GM12878 (cell line): ENCODE measurements around the gene SFI1. TPM values are rescaled to one million over a fixed set of nuclear protein-coding genes. Genes with fewer than 3 reads are reported as not detected.

ENCODE experiments used
- ATAC-seq: fragments of 200-7000 bp; cut with Tn5 transposase; 3 replicates; pipeline ENCODE4 v1.9.1; 2020; ENCODE audit warnings: mild to moderate bottlenecking, moderate library complexity
- BruUV-seq: library from RNA; stranded (reverse); fragments of 400-500 nt; replicated peaks from 2 replicates; lab custom pipeline; 2021; lab: Mats Ljungman, UMichigan
- CTCF ChIA-PET: fragments of 300-600 bp; sonication (Branson Sonifier 250); formaldehyde crosslinking; extraction: SDS; loops from one replicate; lab custom pipeline; 2021; ENCODE audit warnings: inconsistent platforms; lab: Yijun Ruan, JAX
- POLR2A ChIA-PET: fragments of 350-600 bp; formaldehyde crosslinking; extraction: SDS; loops from one replicate; lab custom pipeline; 2021; ENCODE audit warnings: inconsistent platforms; lab: Charles Lee
- RAD21 ChIA-PET: fragments of 300-600 bp; sonication (Branson Sonifier 250); formaldehyde crosslinking; loops from one replicate; lab custom pipeline; 2023; ENCODE audit warnings: antibody characterized with exemption; ENCODE audit not compliant: unreplicated experiment; lab: Charles Lee
- SMC1A ChIA-PET: fragments of 300-600 bp; sonication (Branson Sonifier 250); formaldehyde crosslinking; loops from one replicate; lab custom pipeline; 2023; ENCODE audit not compliant: unreplicated experiment, uncharacterized antibody; lab: Charles Lee
- DNase-seq: peaks from one replicate; pipeline ENCODE4 v3.0.0-alpha.2; 2011; ENCODE audit warnings: low read depth, low spot score
- FAIRE-seq: peaks from 3 replicates; lab custom pipeline; 2011; peaks lifted over from hg19 to GRCh38; lab: Jason Lieb, UNC
- H2AFZ ChIP-seq: 2 replicates; pipeline ENCODE4 v1.6.0; 2011; ENCODE audit warnings: low read depth, low read length, control low read depth; ENCODE audit not compliant: control insufficient read depth
- H3K27ac ChIP-seq: 2 replicates; pipeline ENCODE4 v1.5.1; 2011; ENCODE audit warnings: control low read depth; ENCODE audit not compliant: control insufficient read depth, insufficient read depth
- H3K27me3 ChIP-seq, 2 experiments: replicated peaks in 1 of 2; 2 replicates each; pipeline versions ENCODE4 v1.6.0 to v1.6.1; 2011; ENCODE audit warnings: low read length in 1 of 2; ENCODE audit not compliant: control insufficient read depth in 2 of 2, insufficient read depth in 2 of 2
- H3K36me3 ChIP-seq, 2 experiments: 2 replicates each; pipeline ENCODE4 v1.5.1; 2011; ENCODE audit warnings: low read length in 1 of 2; ENCODE audit not compliant: control insufficient read depth in 2 of 2, insufficient read depth in 2 of 2
- H3K4me1 ChIP-seq: 2 replicates; pipeline ENCODE4 v1.6.1; 2011; ENCODE audit warnings: mild to moderate bottlenecking, low read length, moderate library complexity, mixed read lengths; ENCODE audit not compliant: control insufficient read depth, insufficient read depth
- H3K4me2 ChIP-seq: 2 replicates; pipeline ENCODE4 v1.6.0; 2011; ENCODE audit warnings: control low read depth; ENCODE audit not compliant: control insufficient read depth, insufficient read depth
- H3K4me3 ChIP-seq: fragments of 200-600 bp; sonication (generic); 2 replicates; pipeline ENCODE4 v1.5.1; 2016
- H3K79me2 ChIP-seq: 2 replicates; pipeline ENCODE4 v1.6.0; 2011; ENCODE audit warnings: low read length; ENCODE audit not compliant: control insufficient read depth, insufficient read depth
- H3K9ac ChIP-seq: 2 replicates; pipeline ENCODE4 v1.8.0; 2011; ENCODE audit warnings: low read length, control low read depth, mixed read lengths; ENCODE audit not compliant: control insufficient read depth, insufficient read depth
- H3K9me3 ChIP-seq: replicated peaks from 3 replicates; pipeline ENCODE4 v1.5.1; 2011; ENCODE audit warnings: mild to moderate bottlenecking, low read length; ENCODE audit not compliant: control insufficient read depth, insufficient read depth
- H4K20me1 ChIP-seq: 2 replicates; pipeline ENCODE4 v1.6.0; 2011; ENCODE audit not compliant: control insufficient read depth, insufficient read depth
- BRCA1 ChIP-seq: IDR thresholded peaks from 2 replicates; pipeline ENCODE4 v1.6.1; 2011; ENCODE audit warnings: low read depth, low read length, improper control_type of control experiment
- EZH2 ChIP-seq: IDR thresholded peaks from 2 replicates; pipeline ENCODE4 v1.6.1; 2012; ENCODE audit warnings: low read depth, mild to moderate bottlenecking, control low read depth, inconsistent platforms, low read length, borderline replicate concordance; ENCODE audit not compliant: control insufficient read depth
- GATAD2B ChIP-seq: fragments of 450-650 bp; conservative IDR thresholded peaks from 2 replicates; pipeline ENCODE4 v1.6.1; 2017; ENCODE audit warnings: low read depth, mild to moderate bottlenecking, moderate library complexity
- HDGF ChIP-seq: fragments of 450-650 bp; IDR thresholded peaks from 2 replicates; pipeline ENCODE4 v1.6.1; 2016; ENCODE audit warnings: antibody characterized with exemption
- NFYA ChIP-seq: IDR thresholded peaks from 2 replicates; pipeline ENCODE4 v1.6.1; 2011; ENCODE audit warnings: low read depth, mild to moderate bottlenecking, low read length, improper control_type of control experiment, borderline replicate concordance
- PAX5 ChIP-seq: IDR thresholded peaks from 2 replicates; pipeline ENCODE4 v1.6.1; 2011; ENCODE audit warnings: low read depth, low read length, borderline replicate concordance
- POLR2AphosphoS2 ChIP-seq: IDR thresholded peaks from 2 replicates; pipeline ENCODE4 v1.6.1; 2011; ENCODE audit warnings: low read depth, mild to moderate bottlenecking, low read length, improper control_type of control experiment, moderate library complexity
- SMAD1 ChIP-seq: fragments of 450-650 bp; IDR thresholded peaks from 2 replicates; pipeline ENCODE4 v1.6.1; 2018; ENCODE audit warnings: mild to moderate bottlenecking, low read depth; ENCODE audit not compliant: partially characterized antibody
- TCF7 ChIP-seq: IDR thresholded peaks from 2 replicates; pipeline ENCODE4 v1.6.1; 2014; ENCODE audit warnings: antibody characterized with exemption, borderline replicate concordance
- ZNF24 ChIP-seq: fragments of 450-650 bp; IDR thresholded peaks from 2 replicates; pipeline ENCODE4 v1.6.1; 2017; ENCODE audit warnings: antibody characterized with exemption, mild to moderate bottlenecking
- WGBS: methylation state at CpG from one replicate; pipeline ENCODE4 v1.1.6; 2016; ENCODE audit warnings: low lambda C conversion rate; ENCODE audit not compliant: insufficient replicate concordance, insufficient coverage; ENCODE audit errors: missing lambda C conversion rate; 5-methylcytosine and 5-hydroxymethylcytosine counted together
- in situ Hi-C: fragments of 300-500 bp; cut with MboI; formaldehyde crosslinking; loops from 9 replicates; pipeline ENCODE4 v1.14.3; 2018; ENCODE audit warnings: mixed read lengths
- intact Hi-C: fragments of 100-400 bp; cut with micrococcal nuclease; formaldehyde crosslinking; loops from one replicate; pipeline ENCODE4 v1.14.2; 2022; ENCODE audit not compliant: unreplicated experiment
- polyA plus RNA-seq, 11 experiments: library from polyadenylated mRNA; depleted of rRNA in 4 of 11; unstranded in 6 of 11; stranded (reverse) in 5 of 11; fragments of >200 nt; fragmentation: Nextera tagmentation in 4 of 11; fragmentation: Illumina TruSeq in 1 of 11; extraction: Ambion mirVana in 4 of 11; extraction: Trizol in 1 of 11; gene quantifications; 1 replicate in 1 of 11; 2 replicates in 10 of 11; pipeline versions ENCODE4 v1.2.1 to v1.2.3, GENCODE V29; 2011 to 2016; ENCODE audit warnings: inconsistent platforms in 2 of 11, missing spikeins in 2 of 11, low read depth in 1 of 11
- total RNA-seq, 4 experiments: library from RNA; depleted of rRNA in 3 of 4; stranded (reverse); fragments of >200 nt in 3 of 4; fragmentation: Illumina TruSeq in 1 of 4; extraction: Trizol in 1 of 4; gene quantifications; 2 replicates each; pipeline versions ENCODE4 v1.2.1 to v1.2.3, GENCODE V29; 2013 to 2021
- TF ChIP-seq, protein P1 (sequence below): fragments of 450-650 bp; IDR thresholded peaks from 2 replicates; pipeline ENCODE4 v1.6.1; 2017; ENCODE audit warnings: mild to moderate bottlenecking, low read depth, inconsistent platforms; ENCODE audit not compliant: poor library complexity, severe bottlenecking
- TF ChIP-seq, protein P2 (sequence below): IDR thresholded peaks from 2 replicates; pipeline ENCODE4 v1.6.1; 2012; ENCODE audit warnings: mild to moderate bottlenecking, low read depth, low read length

Gene SFI1
- total and polyA plus RNA-seq, 10 of the 15 experiments (the other 5 are each of a cell fraction or from before 2014, with no cell fraction given) = 6.3 to 70.1 (median 30.4) TPM

- no peak overlapping the region for H3K27ac ChIP-seq
- no peaks in the 10 kb centered on the region for H3K27me3 ChIP-seq
- no peak overlapping the region for H2AFZ ChIP-seq
- CTCF ChIA-PET = interaction anchor here (0.5 to 1.8 kb wide), 4 partner anchors 14 to 189 kb away, joined by 3 to 6 read pairs (median 3); no protein-coding TSS in a partner anchor
- no peaks in the 10 kb centered on the region for H4K20me1 ChIP-seq
- RAD21 ChIA-PET = no interaction called here
- intact Hi-C loops = no loop called here
- POLR2A ChIA-PET = interaction anchor here (1.0 to 1.2 kb wide), 3 partner anchors 20 to 48 kb away, joined by 3 to 4 read pairs (median 3); no protein-coding TSS in a partner anchor
- ATAC-seq = no peak
- 98% methylated on average over 3 of the region's 3 CpGs for WGBS
- SMC1A ChIA-PET = interaction anchor here (0.7 to 1.4 kb wide), 4 partner anchors 46 to 138 kb away, joined by 3 to 4 read pairs (median 4); no protein-coding TSS in a partner anchor
- no peaks in the 10 kb centered on the region for H3K9me3 ChIP-seq
- peaks cover 8 to 24% of the 10 kb centered on the region in 2 experiments for H3K36me3 ChIP-seq
- TF ChIP-seq SMAD1 = no peak
- no peak for TF ChIP-seq NFYA
- TF ChIP-seq, protein P1, sequence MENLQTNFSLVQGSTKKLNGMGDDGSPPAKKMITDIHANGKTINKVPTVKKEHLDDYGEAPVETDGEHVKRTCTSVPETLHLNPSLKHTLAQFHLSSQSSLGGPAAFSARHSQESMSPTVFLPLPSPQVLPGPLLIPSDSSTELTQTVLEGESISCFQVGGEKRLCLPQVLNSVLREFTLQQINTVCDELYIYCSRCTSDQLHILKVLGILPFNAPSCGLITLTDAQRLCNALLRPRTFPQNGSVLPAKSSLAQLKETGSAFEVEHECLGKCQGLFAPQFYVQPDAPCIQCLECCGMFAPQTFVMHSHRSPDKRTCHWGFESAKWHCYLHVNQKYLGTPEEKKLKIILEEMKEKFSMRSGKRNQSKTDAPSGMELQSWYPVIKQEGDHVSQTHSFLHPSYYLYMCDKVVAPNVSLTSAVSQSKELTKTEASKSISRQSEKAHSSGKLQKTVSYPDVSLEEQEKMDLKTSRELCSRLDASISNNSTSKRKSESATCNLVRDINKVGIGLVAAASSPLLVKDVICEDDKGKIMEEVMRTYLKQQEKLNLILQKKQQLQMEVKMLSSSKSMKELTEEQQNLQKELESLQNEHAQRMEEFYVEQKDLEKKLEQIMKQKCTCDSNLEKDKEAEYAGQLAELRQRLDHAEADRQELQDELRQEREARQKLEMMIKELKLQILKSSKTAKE = no peak
- TF ChIP-seq GATAD2B = no peak
- no peak for TF ChIP-seq PAX5
- no peak for TF ChIP-seq TCF7
- no peak for TF ChIP-seq BRCA1
- TF ChIP-seq EZH2 = no peak
- no peak for TF ChIP-seq HDGF
- TF ChIP-seq ZNF24 = no peak
- TF ChIP-seq, protein P2, sequence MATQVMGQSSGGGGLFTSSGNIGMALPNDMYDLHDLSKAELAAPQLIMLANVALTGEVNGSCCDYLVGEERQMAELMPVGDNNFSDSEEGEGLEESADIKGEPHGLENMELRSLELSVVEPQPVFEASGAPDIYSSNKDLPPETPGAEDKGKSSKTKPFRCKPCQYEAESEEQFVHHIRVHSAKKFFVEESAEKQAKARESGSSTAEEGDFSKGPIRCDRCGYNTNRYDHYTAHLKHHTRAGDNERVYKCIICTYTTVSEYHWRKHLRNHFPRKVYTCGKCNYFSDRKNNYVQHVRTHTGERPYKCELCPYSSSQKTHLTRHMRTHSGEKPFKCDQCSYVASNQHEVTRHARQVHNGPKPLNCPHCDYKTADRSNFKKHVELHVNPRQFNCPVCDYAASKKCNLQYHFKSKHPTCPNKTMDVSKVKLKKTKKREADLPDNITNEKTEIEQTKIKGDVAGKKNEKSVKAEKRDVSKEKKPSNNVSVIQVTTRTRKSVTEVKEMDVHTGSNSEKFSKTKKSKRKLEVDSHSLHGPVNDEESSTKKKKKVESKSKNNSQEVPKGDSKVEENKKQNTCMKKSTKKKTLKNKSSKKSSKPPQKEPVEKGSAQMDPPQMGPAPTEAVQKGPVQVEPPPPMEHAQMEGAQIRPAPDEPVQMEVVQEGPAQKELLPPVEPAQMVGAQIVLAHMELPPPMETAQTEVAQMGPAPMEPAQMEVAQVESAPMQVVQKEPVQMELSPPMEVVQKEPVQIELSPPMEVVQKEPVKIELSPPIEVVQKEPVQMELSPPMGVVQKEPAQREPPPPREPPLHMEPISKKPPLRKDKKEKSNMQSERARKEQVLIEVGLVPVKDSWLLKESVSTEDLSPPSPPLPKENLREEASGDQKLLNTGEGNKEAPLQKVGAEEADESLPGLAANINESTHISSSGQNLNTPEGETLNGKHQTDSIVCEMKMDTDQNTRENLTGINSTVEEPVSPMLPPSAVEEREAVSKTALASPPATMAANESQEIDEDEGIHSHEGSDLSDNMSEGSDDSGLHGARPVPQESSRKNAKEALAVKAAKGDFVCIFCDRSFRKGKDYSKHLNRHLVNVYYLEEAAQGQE = no peak
- no peak for TF ChIP-seq POLR2AphosphoS2
- TF ChIP-seq, all 136 proteins: peak for 0
- Histone ChIP-seq H3K79me2 (no peaks in the 10 kb centered on the region), H3K4me2 (no peak overlapping the region), H3K4me1 (0 out of 2 replicates have a peak, but pooled peaks cover 3% of the 10 kb centered on the region), H3K9ac (no peak overlapping the region), H3K4me3 (no peak overlapping the region)
- FAIRE-seq (no peak), DNase-seq (no peak)
- in situ Hi-C loops = no loop called here
- BruUV-seq = no TSS peak
Observed at GRCh38 chr22:31585161-31585859, 89.0 kb downstream of the SFI1 start.
